CD4-positive, alpha-beta memory T cell (primary cell): ENCODE measurements around the gene JDP2. TPM values are rescaled to one million over a fixed set of nuclear protein-coding genes. Genes with fewer than 3 reads are reported as not detected.
A peak's percentile ranks its signal among the peaks of the same experiment; 100 is the strongest.

ENCODE experiments used
- CTCF ChIA-PET: fragments of 350-600 bp; sonication (Branson Sonifier 250); formaldehyde crosslinking; loops from one replicate; lab custom pipeline; 2021; ENCODE audit warnings: inconsistent platforms; ENCODE audit not compliant: partially characterized antibody; lab: Charles Lee
- POLR2A ChIA-PET: fragments of 350-600 bp; sonication (Branson Sonifier 250); formaldehyde crosslinking; loops from one replicate; lab custom pipeline; 2021; ENCODE audit not compliant: partially characterized antibody; lab: Charles Lee
- DNase-seq, 5 donors: peaks; one replicate each; pipeline versions ENCODE4 v3.0.0 to v3.0.0-alpha.2; 2020 to 2022; ENCODE audit warnings: mixed read lengths in 1 of 5
- H3K27ac ChIP-seq: one replicate; pipeline ENCODE4 v1.7.0; 2013; ENCODE audit warnings: low read depth, low read length
- H3K27me3 ChIP-seq: 2 replicates; pipeline ENCODE4 v1.7.0; 2013; ENCODE audit warnings: mild to moderate bottlenecking, low read length, moderate library complexity; ENCODE audit not compliant: insufficient read depth
- H3K36me3 ChIP-seq: 2 replicates; pipeline ENCODE4 v1.7.0; 2013; ENCODE audit warnings: mild to moderate bottlenecking, low read length, moderate library complexity; ENCODE audit not compliant: insufficient read depth
- H3K4me1 ChIP-seq: 2 replicates; pipeline ENCODE4 v1.7.0; 2013; ENCODE audit warnings: mild to moderate bottlenecking, low read length, moderate library complexity; ENCODE audit not compliant: insufficient read depth
- H3K4me3 ChIP-seq, 2 donors: one replicate each; pipeline ENCODE4 v1.7.0; 2013; ENCODE audit warnings: low read length in 2 of 2, mild to moderate bottlenecking in 1 of 2
- H3K9me3 ChIP-seq, 2 donors: one replicate each; pipeline ENCODE4 v1.7.0; 2013; ENCODE audit warnings: low read length in 2 of 2, control low read depth in 1 of 2; ENCODE audit not compliant: control insufficient read depth in 1 of 2
- H3K27ac Mint-ChIP-seq, 7 donors: one replicate each; pipeline ENCODE4 v1.8.0; 2020 to 2021; ENCODE audit warnings: mixed read lengths in 7 of 7, mild to moderate bottlenecking in 6 of 7, inconsistent platforms in 3 of 7, moderate library complexity in 3 of 7
- H3K27me3 Mint-ChIP-seq, 2 donors: one replicate each; pipeline ENCODE4 v1.8.0; 2020 to 2021; ENCODE audit warnings: mixed read lengths in 2 of 2
- H3K36me3 Mint-ChIP-seq, 2 donors: one replicate each; pipeline ENCODE4 v1.8.0; 2020 to 2021; ENCODE audit warnings: mixed read lengths in 2 of 2, inconsistent platforms in 1 of 2, mild to moderate bottlenecking in 1 of 2
- H3K4me1 Mint-ChIP-seq, 4 donors: one replicate each; pipeline ENCODE4 v1.8.0; 2020 to 2021; ENCODE audit warnings: mixed read lengths in 4 of 4, mild to moderate bottlenecking in 1 of 4
- H3K4me3 Mint-ChIP-seq, 8 donors: one replicate each; pipeline ENCODE4 v1.8.0; 2020 to 2021; ENCODE audit warnings: mixed read lengths in 8 of 8, mild to moderate bottlenecking in 7 of 8, moderate library complexity in 6 of 8, inconsistent platforms in 3 of 8
- H3K9me3 Mint-ChIP-seq, 8 donors: one replicate each; pipeline ENCODE4 v1.8.0; 2020 to 2021; ENCODE audit warnings: mixed read lengths in 8 of 8, mild to moderate bottlenecking in 5 of 8, inconsistent platforms in 3 of 8, moderate library complexity in 1 of 8
- intact Hi-C: fragments of 100-400 bp; cut with micrococcal nuclease; formaldehyde crosslinking; loops from one replicate; pipeline ENCODE4 v1.15.1; 2023
- polyA plus RNA-seq, 2 donors: library from polyadenylated mRNA; unstranded; fragments of 300-500 nt; fragmentation: Illumina TruSeq; gene quantifications; one replicate each; pipeline ENCODE4 v1.2.3, GENCODE V29; 2021
- total RNA-seq, 2 experiments: library from RNA; stranded (reverse); gene quantifications; one replicate each; pipeline ENCODE4 v1.2.3, GENCODE V29; 2021

JDP2 gene
- total and polyA plus RNA-seq, 4 experiments from 2014 or later, result 0.20 to 0.79 (median 0.78) TPM; not detected in 1

GRCh38 chr14:75443203-75443969, 15.6 kb downstream of the JDP2 start:
- Histone ChIP-seq H3K36me3 (no peaks in the 10 kb centered on the region), H3K27me3 (no peaks in the 10 kb centered on the region), H3K9me3 (no peaks in the 10 kb centered on the region), H3K4me3 (no peak overlapping the region), H3K4me1 (no peaks in the 10 kb centered on the region), H3K27ac (no peak overlapping the region)
- POLR2A ChIA-PET, result no interaction called here
- H3K27ac Mint-ChIP-seq, result no peak overlapping the region
- H3K27me3 Mint-ChIP-seq, result peaks cover 2 to 6% of the 10 kb centered on the region in 2 donors
- no peak for DNase-seq
- no peaks in the 10 kb centered on the region for H3K4me1 Mint-ChIP-seq
- intact Hi-C loops, result no loop called here
- H3K9me3 Mint-ChIP-seq, result no peaks in the 10 kb centered on the region
- H3K4me3 Mint-ChIP-seq, result no peak overlapping the region
- CTCF ChIA-PET, result interaction anchor here (0.7 to 1.2 kb wide), 3 partner anchors 45 to 118 kb away, joined by 3 read pairs; no protein-coding TSS in a partner anchor
- no peaks in the 10 kb centered on the region for H3K36me3 Mint-ChIP-seq

DNA sequence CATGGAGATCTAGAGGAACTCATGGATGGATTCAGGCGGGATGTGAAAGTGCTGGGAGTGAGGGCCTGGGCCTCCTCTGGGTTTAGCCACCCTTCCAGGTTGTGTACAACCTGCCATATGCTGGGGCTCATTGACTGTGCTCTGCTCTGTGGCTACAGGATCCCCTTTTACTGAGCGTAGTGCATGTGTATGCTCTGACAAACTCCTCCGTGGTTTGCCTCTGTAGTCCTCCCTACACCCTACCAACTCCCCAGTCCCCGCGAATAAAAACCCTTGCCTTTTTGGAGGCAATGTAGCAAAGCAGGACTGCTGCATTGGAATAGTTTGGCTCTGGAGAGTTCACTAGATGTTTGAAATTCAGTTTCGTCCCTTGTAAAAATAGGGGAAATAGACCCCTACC, 17.4 kb downstream of the JDP2 start:
- ChIA-PET POLR2A (no interaction called here), CTCF (no interaction called here)
- H3K36me3 ChIP-seq, result no peaks in the 10 kb centered on the region
- H3K4me1 Mint-ChIP-seq, result no peaks in the 10 kb centered on the region
- intact Hi-C loops, result no loop called here
- peaks cover 0 to 5% of the 10 kb centered on the region in 2 donors for H3K27me3 Mint-ChIP-seq
- no peak overlapping the region for H3K4me3 Mint-ChIP-seq
- DNase-seq, result no peak
- no peaks in the 10 kb centered on the region for H3K9me3 Mint-ChIP-seq
- H3K9me3 ChIP-seq, result no peaks in the 10 kb centered on the region
- H3K4me3 ChIP-seq, result no peak overlapping the region
- no peak overlapping the region for H3K27ac Mint-ChIP-seq
- H3K27me3 ChIP-seq, result no peaks in the 10 kb centered on the region
- no peak overlapping the region for H3K27ac ChIP-seq
- no peaks in the 10 kb centered on the region for H3K36me3 Mint-ChIP-seq
- no peaks in the 10 kb centered on the region for H3K4me1 ChIP-seq

GRCh38 chr14:75445963-75446362, 18.1 kb downstream of the JDP2 start:
- no peak overlapping the region for H3K27ac ChIP-seq

DNA sequence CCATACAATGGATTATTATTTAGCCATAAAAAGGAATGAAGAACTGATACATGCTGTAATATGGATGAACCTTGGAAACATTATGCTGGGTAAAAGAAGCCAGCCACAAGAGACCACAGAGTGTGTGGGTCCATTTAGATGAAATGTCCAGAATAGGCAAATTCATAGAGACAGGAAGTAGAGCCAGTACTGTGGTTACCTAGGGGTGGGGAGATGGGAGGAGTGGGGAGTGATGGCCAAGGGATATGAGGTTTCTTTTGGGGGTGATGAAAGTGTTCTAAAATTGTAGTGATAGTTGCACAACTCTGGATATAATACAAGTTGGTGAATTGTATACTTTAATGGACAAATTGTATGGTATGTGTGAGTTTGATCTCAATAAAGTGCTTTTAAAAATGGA, 18.6 kb downstream of the JDP2 start:
- Mint-ChIP-seq H3K27me3 (peaks cover 0 to 5% of the 10 kb centered on the region in 2 donors), H3K27ac (no peak overlapping the region), H3K4me3 (no peak overlapping the region), H3K4me1 (no peaks in the 10 kb centered on the region), H3K36me3 (no peaks in the 10 kb centered on the region), H3K9me3 (no peaks in the 10 kb centered on the region)
- Histone ChIP-seq H3K9me3 (no peaks in the 10 kb centered on the region), H3K27me3 (no peaks in the 10 kb centered on the region), H3K36me3 (no peaks in the 10 kb centered on the region), H3K4me3 (no peak overlapping the region), H3K27ac (no peak overlapping the region), H3K4me1 (no peaks in the 10 kb centered on the region)
- ChIA-PET CTCF (interaction anchor here (0.6 to 1.1 kb wide), 2 partner anchors 42 to 115 kb away, joined by 3 to 5 read pairs; no protein-coding TSS in a partner anchor), POLR2A (no interaction called here)
- intact Hi-C loops, result no loop called here
- no peak for DNase-seq

More at GRCh38 chr14:75445963-75446362, 18.1 kb downstream of the JDP2 start:
- intact Hi-C loops, result no loop called here
- ChIA-PET CTCF (interaction anchor here (0.6 to 1.1 kb wide), 2 partner anchors 43 to 115 kb away, joined by 3 to 5 read pairs; no protein-coding TSS in a partner anchor), POLR2A (no interaction called here)
- Histone ChIP-seq H3K4me3 (no peak overlapping the region), H3K36me3 (no peaks in the 10 kb centered on the region), H3K27me3 (no peaks in the 10 kb centered on the region), H3K4me1 (no peaks in the 10 kb centered on the region), H3K9me3 (no peaks in the 10 kb centered on the region)
- no peak for DNase-seq
- Mint-ChIP-seq H3K27me3 (peaks cover 0 to 5% of the 10 kb centered on the region in 2 donors), H3K4me1 (no peaks in the 10 kb centered on the region), H3K36me3 (no peaks in the 10 kb centered on the region), H3K4me3 (no peak overlapping the region), H3K27ac (no peak overlapping the region), H3K9me3 (no peaks in the 10 kb centered on the region)

DNA sequence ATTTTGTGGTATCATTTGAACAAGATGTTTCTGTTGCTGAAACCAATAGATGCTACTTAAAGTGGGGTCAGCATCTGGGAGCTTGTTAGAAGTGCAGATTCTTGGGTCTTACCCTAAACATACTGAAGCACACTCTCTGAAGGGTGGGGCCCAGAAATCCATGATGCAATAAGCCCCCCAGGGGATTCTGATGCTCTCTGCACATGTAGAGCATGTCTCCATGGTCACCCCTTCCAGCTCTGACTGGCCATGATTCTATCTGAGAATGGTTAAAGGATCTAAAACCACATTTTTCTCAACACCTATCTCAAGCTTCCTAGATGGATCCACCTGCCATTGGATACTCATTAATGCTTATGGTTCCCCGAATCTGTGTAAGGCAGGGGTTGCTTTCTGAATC, 20.4 kb downstream of the JDP2 start:
- Mint-ChIP-seq H3K36me3 (no peaks in the 10 kb centered on the region), H3K27me3 (no peaks in the 10 kb centered on the region), H3K27ac (no peak overlapping the region), H3K4me1 (no peaks in the 10 kb centered on the region), H3K4me3 (no peak overlapping the region), H3K9me3 (no peaks in the 10 kb centered on the region)
- ChIA-PET POLR2A (no interaction called here), CTCF (interaction anchor here (1.0 kb wide), 1 partner anchor 19 kb away, joined by 3 read pairs; no protein-coding TSS in a partner anchor)
- H3K36me3 ChIP-seq, result no peaks in the 10 kb centered on the region
- no peak overlapping the region for H3K27ac ChIP-seq
- H3K4me3 ChIP-seq, result no peak overlapping the region
- intact Hi-C loops, result no loop called here
- H3K4me1 ChIP-seq, result no peaks in the 10 kb centered on the region
- H3K27me3 ChIP-seq, result no peaks in the 10 kb centered on the region
- no peaks in the 10 kb centered on the region for H3K9me3 ChIP-seq
- no peak for DNase-seq

DNA sequence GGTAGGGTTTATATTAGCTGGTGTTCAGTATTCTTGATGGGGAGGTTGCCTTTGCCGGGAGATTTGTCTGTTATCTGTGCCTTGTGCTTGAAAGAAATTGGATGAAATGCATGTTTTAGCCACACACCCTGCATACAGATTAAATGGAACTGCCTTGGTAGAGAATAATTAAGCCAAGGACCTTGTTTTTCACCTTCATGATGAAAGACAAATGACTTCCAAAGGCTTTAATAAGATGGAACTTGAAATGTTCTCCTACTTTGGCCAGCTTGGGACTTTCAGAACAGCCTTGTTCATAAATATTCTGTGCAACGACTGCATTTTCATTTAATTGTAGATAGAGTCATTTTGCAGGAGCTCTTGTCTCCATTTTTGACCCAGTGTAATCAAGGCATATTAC, 21.2 kb downstream of the JDP2 start:
- H3K27ac ChIP-seq, result no peak overlapping the region
- no peaks in the 10 kb centered on the region for H3K9me3 Mint-ChIP-seq

DNA sequence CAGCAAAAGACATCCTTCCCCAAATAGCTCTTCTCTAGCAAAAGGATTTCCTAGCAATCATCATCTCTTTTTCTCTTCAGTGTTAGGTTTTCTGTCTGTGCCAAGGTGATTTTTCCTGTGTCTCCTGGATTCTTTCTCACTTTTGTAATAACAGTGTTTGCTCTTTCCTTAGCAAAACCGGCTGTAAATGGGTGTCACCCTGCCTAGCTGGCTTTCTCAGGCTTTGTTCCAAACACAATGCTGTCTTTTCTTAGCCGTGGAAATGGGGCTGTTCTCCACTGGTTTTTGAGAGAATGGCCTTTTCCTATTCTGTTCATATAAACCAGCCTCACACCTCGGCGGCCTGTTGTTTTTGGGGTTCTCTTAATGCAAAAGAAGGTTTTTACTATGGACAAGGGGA, 21.9 kb downstream of the JDP2 start:
- H3K36me3 Mint-ChIP-seq, result no peaks in the 10 kb centered on the region
- H3K27me3 Mint-ChIP-seq, result no peaks in the 10 kb centered on the region
- Histone ChIP-seq H3K27ac (no peak overlapping the region), H3K4me3 (no peak overlapping the region), H3K4me1 (no peaks in the 10 kb centered on the region), H3K36me3 (no peaks in the 10 kb centered on the region), H3K9me3 (no peaks in the 10 kb centered on the region), H3K27me3 (no peaks in the 10 kb centered on the region)
- ChIA-PET POLR2A (no interaction called here), CTCF (interaction anchor here (1.8 kb wide), 1 partner anchor 141 kb away, joined by 5 read pairs; no protein-coding TSS in a partner anchor)
- no peak for DNase-seq
- H3K4me1 Mint-ChIP-seq, result no peaks in the 10 kb centered on the region
- intact Hi-C loops, result no loop called here
- H3K27ac Mint-ChIP-seq, result no peak overlapping the region
- H3K9me3 Mint-ChIP-seq, result no peaks in the 10 kb centered on the region
- H3K4me3 Mint-ChIP-seq, result no peak overlapping the region

More for the DNA sequence above, 21.2 kb downstream of the JDP2 start:
- ChIA-PET CTCF (interaction anchor here (1.0 to 1.8 kb wide), 2 partner anchors 18 to 140 kb away, joined by 3 to 5 read pairs; no protein-coding TSS in a partner anchor), POLR2A (no interaction called here)
- Mint-ChIP-seq H3K4me3 (no peak overlapping the region), H3K36me3 (no peaks in the 10 kb centered on the region), H3K27me3 (no peaks in the 10 kb centered on the region), H3K27ac (peak overlapping the region in 1 of 7 donors; percentile 9), H3K4me1 (no peaks in the 10 kb centered on the region)
- Histone ChIP-seq H3K4me1 (no peaks in the 10 kb centered on the region), H3K27me3 (no peaks in the 10 kb centered on the region), H3K9me3 (no peaks in the 10 kb centered on the region), H3K4me3 (no peak overlapping the region), H3K36me3 (no peaks in the 10 kb centered on the region)
- DNase-seq, result no peak
- intact Hi-C loops, result no loop called here
